Fibroblast of lung (primary cell): ENCODE measurements around the gene MALAT1. TPM values are rescaled to one million over a fixed set of nuclear protein-coding genes. Genes with fewer than 3 reads are reported as not detected.
"Not testable (repeated sequence)": the region's sequence is repeated elsewhere in the genome, so short reads cannot be mapped to it uniquely, and the experiment has no call there.

ENCODE experiments used
- DNase-seq, 2 donors: peaks; one replicate each; pipeline versions ENCODE4 v3.0.0 to v3.0.0-alpha.2; 2010; ENCODE audit warnings: low read depth in 2 of 2
- H2AFZ ChIP-seq: 2 replicates; pipeline ENCODE4 v1.5.1; 2012; ENCODE audit warnings: low read length, control low read depth, inconsistent platforms
- H3K27ac ChIP-seq: 2 replicates; pipeline ENCODE4 v1.5.1; 2011; ENCODE audit warnings: low read length, control low read depth; ENCODE audit not compliant: insufficient read depth
- H3K27me3 ChIP-seq: 2 replicates; pipeline ENCODE4 v1.5.1; 2011; ENCODE audit warnings: mild to moderate bottlenecking, low read length; ENCODE audit not compliant: control insufficient read depth, insufficient read depth
- H3K36me3 ChIP-seq: 2 replicates; pipeline ENCODE4 v1.5.1; 2011; ENCODE audit warnings: low read length; ENCODE audit not compliant: control insufficient read depth, insufficient read depth
- H3K4me1 ChIP-seq: 2 replicates; pipeline ENCODE4 v1.5.1; 2011; ENCODE audit warnings: low read length; ENCODE audit not compliant: control insufficient read depth, insufficient read depth; ENCODE audit errors: extremely low read depth
- H3K4me2 ChIP-seq: 2 replicates; pipeline ENCODE4 v1.5.1; 2011; ENCODE audit warnings: low read length, control low read depth; ENCODE audit not compliant: insufficient read depth; ENCODE audit errors: extremely low read depth
- H3K4me3 ChIP-seq, 4 experiments: fragments of 200-600 bp in 1 of 4; sonication (generic) in 1 of 4; replicated peaks in 1 of 4; 2 replicates each; pipeline ENCODE4 v1.5.1; 2011 to 2016; ENCODE audit warnings: low read length in 4 of 4, low read depth in 3 of 4, mild to moderate bottlenecking in 3 of 4, control low read depth in 2 of 4, inconsistent platforms in 1 of 4, mixed read lengths in 1 of 4; ENCODE audit not compliant: insufficient read depth in 1 of 4; ENCODE audit errors: control extremely low read depth in 1 of 4
- H3K79me2 ChIP-seq: 2 replicates; pipeline ENCODE4 v1.5.1; 2012; ENCODE audit warnings: mild to moderate bottlenecking, low read length, inconsistent platforms; ENCODE audit not compliant: control insufficient read depth, insufficient read depth
- H3K9ac ChIP-seq: 2 replicates; pipeline ENCODE4 v1.5.1; 2011; ENCODE audit warnings: mild to moderate bottlenecking, low read length, control low read depth; ENCODE audit not compliant: insufficient read depth
- H3K9me3 ChIP-seq: 2 replicates; pipeline ENCODE4 v1.5.1; 2012; ENCODE audit warnings: low read depth, low read length; ENCODE audit not compliant: control insufficient read depth, insufficient read depth
- H4K20me1 ChIP-seq: 2 replicates; pipeline ENCODE4 v1.5.1; 2011; ENCODE audit warnings: low read length; ENCODE audit not compliant: control insufficient read depth, insufficient read depth; ENCODE audit errors: extremely low read depth
- CTCF ChIP-seq, 2 donors: IDR thresholded peaks in 1 of 2; conservative IDR thresholded peaks in 1 of 2; 1 replicate in 1 of 2; 2 replicates in 1 of 2; pipeline ENCODE4 v1.5.1; 2011 to 2012; ENCODE audit warnings: low read length in 2 of 2, control low read depth in 1 of 2, inconsistent platforms in 1 of 2, low read depth in 1 of 2, mild to moderate bottlenecking in 1 of 2
- EZH2 ChIP-seq: IDR thresholded peaks from 2 replicates; pipeline ENCODE4 v1.5.1; 2012; ENCODE audit warnings: low read length, control low read depth, mild to moderate bottlenecking; ENCODE audit errors: missing control alignments
- polyA plus RNA-seq, 2 donors: library from polyadenylated mRNA; depleted of rRNA in 1 of 2; stranded (reverse) in 1 of 2; unstranded in 1 of 2; fragments of >200 nt; gene quantifications; 2 replicates each; pipeline ENCODE4 v1.2.1, GENCODE V29; 2011 to 2012; ENCODE audit warnings: missing spikeins in 1 of 2
- total RNA-seq: library from RNA; depleted of rRNA; stranded (reverse); fragments of >200 nt; gene quantifications from 2 replicates; pipeline ENCODE4 v1.2.1, GENCODE V29; 2014

Gene MALAT1
- total and polyA plus RNA-seq, 2 donors (not counting 1 experiment from before 2014, with no cell fraction given): 583 to 21,991 TPM

GRCh38 chr11:65505466-65506289, 6.8 kb downstream of the MALAT1 start:
- H3K4me1 ChIP-seq: no peaks in the 10 kb centered on the region
- peak; percentile 34 to 58 for DNase-seq
- H3K36me3 ChIP-seq: peaks cover 5% of the 10 kb centered on the region

GRCh38 chr11:65506290-65506771, 7.5 kb downstream of the MALAT1 start:
- DNase-seq: no peak
- H3K9ac ChIP-seq: peak overlapping the region; percentile 62
- H3K27ac ChIP-seq: peak overlapping the region; percentile 100
- H3K9me3 ChIP-seq: no peaks in the 10 kb centered on the region
- H4K20me1 ChIP-seq: peaks cover 11% of the 10 kb centered on the region
- no peak overlapping the region for H2AFZ ChIP-seq
- H3K4me3 ChIP-seq: peak overlapping the region; percentile 72 to 98 (median 76)
- H3K36me3 ChIP-seq: peaks cover 5% of the 10 kb centered on the region
- peak overlapping the region; percentile 79 for H3K4me2 ChIP-seq
- no peak for TF ChIP-seq EZH2
- H3K27me3 ChIP-seq: no peaks in the 10 kb centered on the region
- no peaks in the 10 kb centered on the region for H3K4me1 ChIP-seq
- H3K79me2 ChIP-seq: peaks cover 58% of the 10 kb centered on the region

More at GRCh38 chr11:65505466-65506289, 6.8 kb downstream of the MALAT1 start:
- peak overlapping the region; percentile 79 for H3K4me2 ChIP-seq
- no peaks in the 10 kb centered on the region for H3K27me3 ChIP-seq
- peak overlapping the region; percentile 72 to 98 (median 76) for H3K4me3 ChIP-seq
- no peak for TF ChIP-seq EZH2
- no peak for TF ChIP-seq CTCF (conservative IDR thresholded peaks at IDR 0.05 in 1 of 2, IDR thresholded peaks at IDR 0.05 in 1 of 2; ENCODE audit: low read depth in 1 of 2, low read length in 2 of 2)
- no peak overlapping the region for H2AFZ ChIP-seq
- H3K9ac ChIP-seq: peak overlapping the region; percentile 97
- H3K27ac ChIP-seq: peak overlapping the region; percentile 100
- no peaks in the 10 kb centered on the region for H3K9me3 ChIP-seq
- H4K20me1 ChIP-seq: peaks cover 11% of the 10 kb centered on the region
- peaks cover 64% of the 10 kb centered on the region for H3K79me2 ChIP-seq

GRCh38 chr11:65506772-65507505, 8.1 kb downstream of the MALAT1 start:
- Histone ChIP-seq H3K4me2 (peak overlapping the region; percentile 79), H3K79me2 (peaks cover 52% of the 10 kb centered on the region), H2AFZ (no peak overlapping the region), H3K4me1 (no peaks in the 10 kb centered on the region), H3K27me3 (no peaks in the 10 kb centered on the region), H3K4me3 (peak overlapping the region in 3 of 4 experiments; percentile 72 to 98 (median 74)), H3K9me3 (no peaks in the 10 kb centered on the region), H3K36me3 (peaks cover 5% of the 10 kb centered on the region), H3K9ac (peak overlapping the region; percentile 62), H4K20me1 (peaks cover 11% of the 10 kb centered on the region), H3K27ac (peak overlapping the region; percentile 100)
- peak in 1 of 2 donors; percentile 57 for DNase-seq
- TF ChIP-seq CTCF (conservative IDR thresholded peaks at IDR 0.05 in 1 of 2, IDR thresholded peaks at IDR 0.05 in 1 of 2; ENCODE audit: low read depth in 1 of 2, low read length in 2 of 2) (no peak), EZH2 (no peak)

- not testable (repeated sequence) for H3K4me1 ChIP-seq, H3K4me2 ChIP-seq, H3K79me2 ChIP-seq
Measured at GRCh38 chr11:65512311-65512710, 13.5 kb downstream of the MALAT1 start.

More at GRCh38 chr11:65512311-65512710, 13.5 kb downstream of the MALAT1 start:
- not testable (repeated sequence) for H4K20me1 ChIP-seq, H3K27ac ChIP-seq, H3K9me3 ChIP-seq, H2AFZ ChIP-seq, H3K9ac ChIP-seq, H3K36me3 ChIP-seq, H3K4me3 ChIP-seq, H3K27me3 ChIP-seq, DNase-seq
